Measurements from ENCODE around the gene CECR2.

Gene CECR2

DNA sequence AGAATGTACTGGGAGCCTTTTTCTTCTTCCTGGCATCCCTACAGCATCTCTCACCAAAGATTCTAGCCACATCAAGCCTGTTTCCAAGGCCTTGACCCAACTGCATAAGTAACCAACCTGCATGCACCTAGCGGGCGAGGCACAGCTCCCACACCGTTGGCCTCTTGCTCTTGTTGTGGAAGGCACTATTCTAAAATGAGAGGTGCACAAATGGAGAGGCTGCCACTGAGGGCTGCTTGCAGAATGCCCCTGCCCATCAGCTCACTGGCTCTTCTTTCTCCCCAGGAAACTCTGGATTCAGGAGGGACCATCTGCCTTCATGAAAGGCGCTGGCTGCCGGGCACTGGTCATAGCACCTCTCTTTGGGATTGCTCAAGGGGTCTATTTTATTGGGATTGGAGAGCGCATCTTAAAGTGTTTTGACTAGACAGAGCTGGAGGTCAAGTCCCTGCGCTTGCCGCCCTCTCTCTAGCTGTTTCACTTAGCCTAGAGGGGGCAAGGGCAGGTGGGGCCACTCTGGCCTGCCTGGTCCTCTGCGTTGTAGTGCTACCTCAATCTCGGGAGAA is 220.6 kb downstream of the CECR2 start:
- Histone ChIP-seq H3K27ac (ENCODE audit: poor library complexity, severe bottlenecking) (no peak overlapping the region), H3K27me3 (ENCODE audit: insufficient read depth, poor library complexity, severe bottlenecking) (no peaks in the 10 kb centered on the region), H3K4me1 (ENCODE audit: insufficient read depth, poor library complexity, severe bottlenecking) (no peaks in the 10 kb centered on the region), H3K9me3 (ENCODE audit: severe bottlenecking) (no peaks in the 10 kb centered on the region), H3K4me3 (ENCODE audit: severe bottlenecking) (no peak overlapping the region), H3K36me3 (ENCODE audit: low read depth) (peaks cover 38% of the 10 kb centered on the region)
- ATAC-seq (ENCODE audit: low read depth), result no peak
- DNase-seq (ENCODE audit: low spot score), result no peak
- TF ChIP-seq, protein P1, sequence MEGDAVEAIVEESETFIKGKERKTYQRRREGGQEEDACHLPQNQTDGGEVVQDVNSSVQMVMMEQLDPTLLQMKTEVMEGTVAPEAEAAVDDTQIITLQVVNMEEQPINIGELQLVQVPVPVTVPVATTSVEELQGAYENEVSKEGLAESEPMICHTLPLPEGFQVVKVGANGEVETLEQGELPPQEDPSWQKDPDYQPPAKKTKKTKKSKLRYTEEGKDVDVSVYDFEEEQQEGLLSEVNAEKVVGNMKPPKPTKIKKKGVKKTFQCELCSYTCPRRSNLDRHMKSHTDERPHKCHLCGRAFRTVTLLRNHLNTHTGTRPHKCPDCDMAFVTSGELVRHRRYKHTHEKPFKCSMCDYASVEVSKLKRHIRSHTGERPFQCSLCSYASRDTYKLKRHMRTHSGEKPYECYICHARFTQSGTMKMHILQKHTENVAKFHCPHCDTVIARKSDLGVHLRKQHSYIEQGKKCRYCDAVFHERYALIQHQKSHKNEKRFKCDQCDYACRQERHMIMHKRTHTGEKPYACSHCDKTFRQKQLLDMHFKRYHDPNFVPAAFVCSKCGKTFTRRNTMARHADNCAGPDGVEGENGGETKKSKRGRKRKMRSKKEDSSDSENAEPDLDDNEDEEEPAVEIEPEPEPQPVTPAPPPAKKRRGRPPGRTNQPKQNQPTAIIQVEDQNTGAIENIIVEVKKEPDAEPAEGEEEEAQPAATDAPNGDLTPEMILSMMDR (IDR thresholded peaks at IDR 0.05; ENCODE audit: poor library complexity, severe bottlenecking), result no peak

GRCh38 chr22:17590586-17590985 is 221.3 kb downstream of the CECR2 start:
- TF ChIP-seq, protein P1 (IDR thresholded peaks at IDR 0.05; ENCODE audit: poor library complexity, severe bottlenecking), result no peak
- H3K4me1 ChIP-seq (ENCODE audit: insufficient read depth, poor library complexity, severe bottlenecking), result no peaks in the 10 kb centered on the region
- H3K9me3 ChIP-seq (ENCODE audit: severe bottlenecking), result no peaks in the 10 kb centered on the region
- ATAC-seq (ENCODE audit: low read depth) (no peak), DNase-seq (ENCODE audit: low spot score) (no peak)
- H3K4me3 ChIP-seq (ENCODE audit: severe bottlenecking), result no peak overlapping the region
- H3K27ac ChIP-seq (ENCODE audit: poor library complexity, severe bottlenecking), result no peak overlapping the region
- peaks cover 45% of the 10 kb centered on the region for H3K36me3 ChIP-seq (ENCODE audit: low read depth)
- no peaks in the 10 kb centered on the region for H3K27me3 ChIP-seq (ENCODE audit: insufficient read depth, poor library complexity, severe bottlenecking)

- H3K27me3 ChIP-seq (ENCODE audit: insufficient read depth, poor library complexity, severe bottlenecking), result no peaks in the 10 kb centered on the region
- peaks cover 60% of the 10 kb centered on the region for H3K36me3 ChIP-seq (ENCODE audit: low read depth)
Measured at GRCh38 chr22:17592201-17592600, 222.9 kb downstream of the CECR2 start.

DNA sequence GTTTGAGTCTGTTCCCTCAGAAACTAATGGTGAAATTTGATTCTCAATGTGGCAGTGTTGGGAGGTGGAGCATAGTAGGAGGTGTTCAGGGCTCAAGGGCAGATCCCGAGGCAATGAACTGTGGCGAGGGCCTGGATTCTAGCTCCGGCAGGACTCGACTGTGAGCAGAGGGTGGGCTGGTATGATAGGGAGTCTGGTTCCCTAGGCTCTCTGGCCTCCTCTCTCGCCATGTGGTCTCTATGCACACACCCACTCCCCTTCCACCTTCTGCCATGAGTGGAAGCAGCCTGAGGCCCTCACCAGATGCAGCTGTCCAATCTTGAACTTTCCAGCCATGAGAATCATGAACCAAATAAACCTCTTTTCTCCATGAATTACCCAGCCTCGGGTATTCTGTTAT is 227.0 kb downstream of the CECR2 start:
- ATAC-seq (ENCODE audit: low read depth) (no peak), DNase-seq (ENCODE audit: low spot score) (no peak)
- Histone ChIP-seq H3K4me1 (ENCODE audit: insufficient read depth, poor library complexity, severe bottlenecking) (no peaks in the 10 kb centered on the region), H3K9me3 (ENCODE audit: severe bottlenecking) (no peaks in the 10 kb centered on the region), H3K27me3 (ENCODE audit: insufficient read depth, poor library complexity, severe bottlenecking) (no peaks in the 10 kb centered on the region), H3K4me3 (ENCODE audit: severe bottlenecking) (no peak overlapping the region), H3K36me3 (ENCODE audit: low read depth) (peaks cover 87% of the 10 kb centered on the region), H3K27ac (ENCODE audit: poor library complexity, severe bottlenecking) (no peak overlapping the region)
- TF ChIP-seq, protein P1 (IDR thresholded peaks at IDR 0.05; ENCODE audit: poor library complexity, severe bottlenecking), result no peak

More at GRCh38 chr22:17592201-17592600, 222.9 kb downstream of the CECR2 start:
- no peak for DNase-seq (ENCODE audit: low spot score)
- no peak overlapping the region for H3K27ac ChIP-seq (ENCODE audit: poor library complexity, severe bottlenecking)
- no peaks in the 10 kb centered on the region for H3K4me1 ChIP-seq (ENCODE audit: insufficient read depth, poor library complexity, severe bottlenecking)
- no peak overlapping the region for H3K4me3 ChIP-seq (ENCODE audit: severe bottlenecking)
- TF ChIP-seq, protein P1 (IDR thresholded peaks at IDR 0.05; ENCODE audit: poor library complexity, severe bottlenecking), result no peak
- ATAC-seq (ENCODE audit: low read depth), result no peak
- H3K9me3 ChIP-seq (ENCODE audit: severe bottlenecking), result no peaks in the 10 kb centered on the region

- Histone ChIP-seq H3K9me3 (ENCODE audit: severe bottlenecking) (no peaks in the 10 kb centered on the region), H3K4me1 (ENCODE audit: insufficient read depth, poor library complexity, severe bottlenecking) (no peaks in the 10 kb centered on the region), H3K27me3 (ENCODE audit: insufficient read depth, poor library complexity, severe bottlenecking) (no peaks in the 10 kb centered on the region), H3K4me3 (ENCODE audit: severe bottlenecking) (no peak overlapping the region), H3K36me3 (ENCODE audit: low read depth) (peaks cover 80% of the 10 kb centered on the region), H3K27ac (ENCODE audit: poor library complexity, severe bottlenecking) (no peak overlapping the region)
- ATAC-seq (ENCODE audit: low read depth) (no peak), DNase-seq (ENCODE audit: low spot score) (no peak)
- TF ChIP-seq, protein P1 (IDR thresholded peaks at IDR 0.05; ENCODE audit: poor library complexity, severe bottlenecking), result no peak
Measured at GRCh38 chr22:17597217-17597616, 228.0 kb downstream of the CECR2 start.
